ENCODE data around the gene PIAS4.

GRCh38 chr19:3995607-3996006, 11.9 kb upstream of the PIAS4 start:
- TF ChIP-seq, protein P1, sequence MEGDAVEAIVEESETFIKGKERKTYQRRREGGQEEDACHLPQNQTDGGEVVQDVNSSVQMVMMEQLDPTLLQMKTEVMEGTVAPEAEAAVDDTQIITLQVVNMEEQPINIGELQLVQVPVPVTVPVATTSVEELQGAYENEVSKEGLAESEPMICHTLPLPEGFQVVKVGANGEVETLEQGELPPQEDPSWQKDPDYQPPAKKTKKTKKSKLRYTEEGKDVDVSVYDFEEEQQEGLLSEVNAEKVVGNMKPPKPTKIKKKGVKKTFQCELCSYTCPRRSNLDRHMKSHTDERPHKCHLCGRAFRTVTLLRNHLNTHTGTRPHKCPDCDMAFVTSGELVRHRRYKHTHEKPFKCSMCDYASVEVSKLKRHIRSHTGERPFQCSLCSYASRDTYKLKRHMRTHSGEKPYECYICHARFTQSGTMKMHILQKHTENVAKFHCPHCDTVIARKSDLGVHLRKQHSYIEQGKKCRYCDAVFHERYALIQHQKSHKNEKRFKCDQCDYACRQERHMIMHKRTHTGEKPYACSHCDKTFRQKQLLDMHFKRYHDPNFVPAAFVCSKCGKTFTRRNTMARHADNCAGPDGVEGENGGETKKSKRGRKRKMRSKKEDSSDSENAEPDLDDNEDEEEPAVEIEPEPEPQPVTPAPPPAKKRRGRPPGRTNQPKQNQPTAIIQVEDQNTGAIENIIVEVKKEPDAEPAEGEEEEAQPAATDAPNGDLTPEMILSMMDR (IDR thresholded peaks at IDR 0.05): no peak
- TF ChIP-seq POLR2A (IDR thresholded peaks at IDR 0.05): no peak

Measured in body of pancreas (tissue), 4 donors.